PC-3 (cell line): ENCODE results near the gene EXOC6.

ENCODE experiments used
- EZH2 ChIP-seq: fragments of 300-600 bp; sonication (generic); IDR thresholded peaks from one replicate; pipeline ENCODE4 v1.6.1; 2017; ENCODE audit warnings: antibody characterized with exemption, mild to moderate bottlenecking, low read length; ENCODE audit not compliant: unreplicated experiment
- EZH2phosphoT487 ChIP-seq: fragments of 300-600 bp; sonication (generic); IDR thresholded peaks from 2 replicates; pipeline ENCODE4 v1.6.1; 2018; ENCODE audit warnings: mild to moderate bottlenecking, antibody characterized with exemption, low read length, borderline replicate concordance
- TF ChIP-seq, protein P1 (sequence below): fragments of 300-600 bp; sonication (generic); conservative IDR thresholded peaks from 2 replicates; pipeline ENCODE4 v1.5.1; 2017; ENCODE audit warnings: antibody characterized with exemption, low read depth, mild to moderate bottlenecking, low read length

DNA sequence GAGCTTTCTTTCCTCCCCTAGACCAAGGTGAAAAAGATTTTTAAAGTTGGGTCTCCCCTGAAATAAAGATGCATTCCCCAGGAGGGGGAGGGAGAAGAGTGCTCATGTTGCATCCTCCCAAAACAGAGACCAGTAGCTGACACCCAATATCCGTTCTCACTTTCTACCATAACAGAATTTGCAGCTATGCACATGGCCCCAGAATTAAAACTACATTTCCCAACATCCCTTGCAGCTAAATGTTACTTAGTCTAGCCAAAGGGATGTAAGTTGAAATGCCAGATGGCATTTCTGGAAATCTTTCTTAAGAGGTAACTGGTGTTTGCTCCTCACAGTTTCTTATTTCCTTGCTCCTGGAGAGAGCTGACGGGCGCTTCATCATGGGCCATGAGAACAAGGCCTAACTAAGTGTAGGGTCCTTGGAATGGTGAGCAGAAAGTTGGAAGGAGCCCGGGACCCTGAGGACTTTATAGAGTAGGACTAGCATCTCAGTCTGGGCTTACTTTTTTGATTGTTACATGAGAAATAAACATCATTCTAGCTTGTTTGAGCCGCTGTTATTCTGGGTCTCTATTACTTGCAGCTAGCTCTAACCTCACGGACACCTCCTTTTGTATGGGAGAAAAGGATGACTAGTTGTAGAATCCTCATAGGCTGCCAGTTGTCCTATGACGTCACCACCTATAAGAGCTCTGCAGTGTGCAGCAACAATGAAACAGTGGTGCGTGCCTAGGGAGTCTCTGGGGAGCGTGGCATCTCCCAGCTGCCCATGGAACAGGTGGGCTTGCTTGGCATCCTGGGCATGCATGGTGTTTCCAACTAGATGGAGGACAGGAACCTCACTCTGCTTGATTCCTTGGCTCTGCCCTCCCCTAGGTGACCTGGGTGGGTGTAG lies 46.1 kb upstream of the EXOC6 start:
- TF ChIP-seq, protein P1, sequence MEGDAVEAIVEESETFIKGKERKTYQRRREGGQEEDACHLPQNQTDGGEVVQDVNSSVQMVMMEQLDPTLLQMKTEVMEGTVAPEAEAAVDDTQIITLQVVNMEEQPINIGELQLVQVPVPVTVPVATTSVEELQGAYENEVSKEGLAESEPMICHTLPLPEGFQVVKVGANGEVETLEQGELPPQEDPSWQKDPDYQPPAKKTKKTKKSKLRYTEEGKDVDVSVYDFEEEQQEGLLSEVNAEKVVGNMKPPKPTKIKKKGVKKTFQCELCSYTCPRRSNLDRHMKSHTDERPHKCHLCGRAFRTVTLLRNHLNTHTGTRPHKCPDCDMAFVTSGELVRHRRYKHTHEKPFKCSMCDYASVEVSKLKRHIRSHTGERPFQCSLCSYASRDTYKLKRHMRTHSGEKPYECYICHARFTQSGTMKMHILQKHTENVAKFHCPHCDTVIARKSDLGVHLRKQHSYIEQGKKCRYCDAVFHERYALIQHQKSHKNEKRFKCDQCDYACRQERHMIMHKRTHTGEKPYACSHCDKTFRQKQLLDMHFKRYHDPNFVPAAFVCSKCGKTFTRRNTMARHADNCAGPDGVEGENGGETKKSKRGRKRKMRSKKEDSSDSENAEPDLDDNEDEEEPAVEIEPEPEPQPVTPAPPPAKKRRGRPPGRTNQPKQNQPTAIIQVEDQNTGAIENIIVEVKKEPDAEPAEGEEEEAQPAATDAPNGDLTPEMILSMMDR = no peak
- TF ChIP-seq EZH2 (no peak), EZH2phosphoT487 (no peak)
